Activated T-helper 2 cell treated with anti-CD3 and anti-CD28 coated beads, Interferon-gamma antibody, Interleukin-2, Interleukin-4, amounts not matched to agents 10 μg/mL and 5 μg/mL and 100 μg/mL, durations not matched to agents 14 hours and 24 hours and 36 hours (primary cell): Measurements from ENCODE around the gene DIABLO. TPM values are rescaled to one million over a fixed set of nuclear protein-coding genes. Genes with fewer than 3 reads are reported as not detected.

Source experiments
- total RNA-seq: library from RNA; stranded (reverse); gene quantifications from 2 replicates; pipeline ENCODE4 v1.2.3, GENCODE V29; 2022

The DIABLO gene
- total RNA-seq, 1 donor from 2014 or later: 56.5 TPM

Other genes starting within 250 kb of the DIABLO start
- 11.4 and 12.5 TPM in 2 replicates for gene BCL7A, start 204.2 kb downstream of the DIABLO start, total RNA-seq
- gene MLXIP, start 147.3 kb downstream of the DIABLO start, total RNA-seq: 36.7 and 41.4 TPM in 2 replicates
- gene IL31, start 51.8 kb downstream of the DIABLO start, total RNA-seq: 54.3 and 55.9 TPM in 2 replicates
- gene LRRC43, start 42.9 kb downstream of the DIABLO start, total RNA-seq: 1.0 and 1.6 TPM in 2 replicates
- gene B3GNT4, start 22.3 kb downstream of the DIABLO start, total RNA-seq: 1.0 and 1.6 TPM in 2 replicates
- 25.3 and 26.8 TPM in 2 replicates for gene VPS33A, start 40.4 kb upstream of the DIABLO start, total RNA-seq
- gene CLIP1, start 196.6 kb upstream of the DIABLO start, total RNA-seq: 59.9 and 66.2 TPM in 2 replicates